Activated naive CD4-positive, alpha-beta T cell treated with Interleukin-2 at 50 U/mL for 16 hours (primary cell): ENCODE results near the gene ITPR1.
A peak's percentile ranks its signal among the peaks of the same experiment; 100 is the strongest.

Experiments used
- DNase-seq: peaks from one replicate; pipeline ENCODE4 v3.0.0-alpha.2; 2020

The ITPR1 gene

GRCh38 chr3:4880850-4881249 lies 387.7 kb downstream of the ITPR1 start:
- no peak for DNase-seq

DNA sequence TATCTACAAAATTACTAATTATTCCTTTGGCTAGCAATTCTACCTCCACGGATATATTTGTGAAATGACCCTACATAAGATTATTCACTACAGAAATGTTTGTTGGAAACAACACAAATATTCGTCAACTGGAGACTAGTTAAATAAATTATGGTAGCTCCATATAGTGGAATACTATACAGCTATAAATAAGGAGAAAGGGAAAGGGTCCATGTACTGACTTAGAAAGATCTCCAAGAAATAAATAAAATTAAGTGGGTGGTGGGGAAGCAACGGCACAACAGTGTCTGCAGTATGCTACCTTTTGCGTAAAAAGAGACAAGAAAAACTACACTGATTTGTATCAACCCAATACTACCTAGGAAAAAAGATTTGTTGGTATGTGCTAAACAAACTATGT lies 389.4 kb downstream of the ITPR1 start:
- DNase-seq, result no peak

- DNase-seq, result no peak
Observed at GRCh38 chr3:4883011-4883410, 389.9 kb downstream of the ITPR1 start.

- DNase-seq, result no peak
Observed at GRCh38 chr3:4884888-4885287, 391.7 kb downstream of the ITPR1 start.

GRCh38 chr3:4885316-4885715 lies 392.2 kb downstream of the ITPR1 start:
- no peak for DNase-seq

DNA sequence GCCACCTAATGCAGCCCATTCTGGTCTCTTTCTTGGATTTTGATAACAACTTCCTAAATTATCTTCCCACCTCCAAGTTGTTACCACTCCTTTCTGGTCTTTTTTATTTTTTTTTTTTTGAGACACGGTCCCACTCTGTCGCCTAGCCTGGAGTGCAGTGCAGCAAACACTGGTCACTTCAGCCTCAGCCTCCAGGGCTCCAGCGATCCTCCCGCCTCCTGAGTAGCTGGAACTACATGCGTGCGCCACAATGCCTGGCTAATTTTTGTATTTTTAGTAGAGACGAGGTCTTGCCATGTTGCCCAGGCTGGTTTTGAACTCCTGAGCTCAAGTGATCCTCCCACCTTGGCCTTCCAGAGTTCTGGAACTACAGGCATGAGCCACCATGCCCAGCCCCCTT lies 393.3 kb downstream of the ITPR1 start:
- DNase-seq, result no peak

GRCh38 chr3:4887177-4887576 lies 394.0 kb downstream of the ITPR1 start:
- DNase-seq, result no peak

GRCh38 chr3:4888913-4889846 lies 396.0 kb downstream of the ITPR1 start:
- DNase-seq, result peak; percentile 11

DNA sequence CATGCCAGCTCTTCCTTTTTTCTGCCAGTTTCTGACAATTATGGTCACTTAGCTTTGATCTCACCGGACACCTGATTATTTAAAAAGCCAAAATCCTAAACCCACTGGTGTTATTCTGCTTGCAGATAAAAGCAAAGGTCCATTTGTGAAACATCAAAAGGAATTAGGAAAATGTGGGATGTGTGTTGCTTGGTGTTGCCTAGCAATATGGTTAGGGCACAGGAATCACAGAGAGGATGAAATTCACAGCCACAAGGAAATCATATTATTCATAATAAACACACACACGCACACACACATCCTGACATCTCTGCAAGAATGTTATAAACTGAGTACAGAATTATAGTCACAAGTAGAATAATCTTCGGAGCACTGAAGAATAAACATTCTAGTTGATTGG lies 396.7 kb downstream of the ITPR1 start:
- DNase-seq, result no peak

- no peak for DNase-seq
Observed at GRCh38 chr3:4894891-4895530, 401.9 kb downstream of the ITPR1 start.

DNA sequence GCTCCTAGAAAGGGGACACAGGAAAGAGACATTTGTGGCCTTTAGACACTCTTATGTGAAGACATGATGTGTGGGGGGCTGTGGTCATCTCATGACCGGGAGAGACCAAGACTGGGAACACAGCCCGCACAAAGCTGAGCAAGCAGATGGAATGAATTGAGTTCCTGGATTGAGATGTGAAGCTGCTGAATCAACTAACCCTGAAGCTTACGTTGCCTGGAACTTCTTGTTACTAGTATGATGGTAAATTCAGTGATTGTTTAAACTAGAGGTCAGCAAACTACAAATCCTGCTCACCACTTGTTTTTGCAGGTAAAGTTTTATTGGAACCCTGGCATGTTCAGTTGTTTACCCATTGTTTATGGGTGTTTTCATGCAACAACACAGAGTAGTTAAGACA lies 402.7 kb downstream of the ITPR1 start:
- DNase-seq, result no peak
